K562 (cell line): Measurements from ENCODE around the gene OPA1. TPM values are rescaled to one million over a fixed set of nuclear protein-coding genes. Genes with fewer than 3 reads are reported as not detected.
A peak's percentile ranks its signal among the peaks of the same experiment; 100 is the strongest.

Experiments
- CC2D1A ChIP-seq: fragments of 450-650 bp; IDR thresholded peaks from 2 replicates; pipeline ENCODE4 v1.6.1; 2017; ENCODE audit warnings: mild to moderate bottlenecking
- EP400 ChIP-seq: fragments of 450-650 bp; IDR thresholded peaks from 2 replicates; pipeline ENCODE4 v1.6.1; 2017; ENCODE audit warnings: antibody characterized with exemption, mild to moderate bottlenecking, moderate library complexity
- FIP1L1 ChIP-seq: fragments of 200-400 bp; formaldehyde crosslinking; IDR thresholded peaks from 2 replicates; pipeline ENCODE4 v1.6.1; 2018; ENCODE audit warnings: mild to moderate bottlenecking, low read depth, low read length; ENCODE audit not compliant: poor library complexity, severe bottlenecking
- FOXA1 ChIP-seq: fragments of 450-650 bp; IDR thresholded peaks from 2 replicates; pipeline ENCODE4 v1.6.1; 2016; ENCODE audit warnings: mild to moderate bottlenecking, borderline replicate concordance
- FOXJ3 ChIP-seq: sonication (generic); formaldehyde crosslinking; IDR thresholded peaks from 2 replicates; pipeline ENCODE4 v1.4.0; 2020; ENCODE audit warnings: mild to moderate bottlenecking, missing genetic modification reagents
- HIVEP1 ChIP-seq: fragments of 250-450 bp; sonication (Bioruptor Pico); IDR thresholded peaks from 2 replicates; pipeline ENCODE4 v1.4.0; 2020; ENCODE audit warnings: mild to moderate bottlenecking
- KLF10 ChIP-seq: fragments of 250-450 bp; sonication (Bioruptor Pico); IDR thresholded peaks from 2 replicates; pipeline ENCODE4 v1.6.1; 2021; ENCODE audit warnings: matching md5 sums
- MCM5 ChIP-seq: fragments of 450-650 bp; IDR thresholded peaks from 2 replicates; pipeline ENCODE4 v1.6.1; 2016; ENCODE audit warnings: low read depth
- NR1H2 ChIP-seq: sonication (generic); formaldehyde crosslinking; IDR thresholded peaks from 2 replicates; pipeline ENCODE4 v1.4.0; 2020; ENCODE audit warnings: mild to moderate bottlenecking, missing genetic modification reagents
- RREB1 ChIP-seq: fragments of 250-450 bp; sonication (Bioruptor Pico); IDR thresholded peaks from 2 replicates; pipeline ENCODE4 v1.4.0; 2020
- SAP30 ChIP-seq: fragments of 200-600 bp; sonication (generic); IDR thresholded peaks from 2 replicates; pipeline ENCODE4 v1.6.1; 2012; ENCODE audit warnings: borderline replicate concordance, low read depth, mild to moderate bottlenecking, moderate library complexity, low read length, control low read depth, inconsistent platforms; ENCODE audit not compliant: insufficient read depth, poor library complexity, severe bottlenecking
- SIN3B ChIP-seq: fragments of 450-650 bp; IDR thresholded peaks from 2 replicates; pipeline ENCODE4 v1.6.1; 2017; ENCODE audit warnings: low read depth, mild to moderate bottlenecking, moderate library complexity
- ZFPM2 ChIP-seq: fragments of 250-450 bp; sonication (Bioruptor Pico); IDR thresholded peaks from 2 replicates; pipeline ENCODE4 v1.5.1; 2022; ENCODE audit warnings: mild to moderate bottlenecking
- ZNF584 ChIP-seq: fragments of 200-800 bp; sonication (Bioruptor generic); IDR thresholded peaks from 2 replicates; pipeline ENCODE4 v1.6.1; 2016; ENCODE audit warnings: low read depth, mild to moderate bottlenecking, missing genetic modification characterization, missing compliant biosample characterization
- polyA plus RNA-seq, 8 experiments: library from polyadenylated mRNA; depleted of rRNA in 4 of 8; stranded (reverse) in 5 of 8; unstranded in 3 of 8; fragments of >200 nt; fragmentation: Nextera tagmentation in 2 of 8; fragmentation: Illumina TruSeq in 1 of 8; extraction: Ambion mirVana in 2 of 8; extraction: Trizol in 1 of 8; gene quantifications; 2 replicates each; pipeline versions ENCODE4 v1.2.1 to v1.2.3, GENCODE V29; 2011 to 2014; ENCODE audit warnings: inconsistent platforms in 1 of 8, missing spikeins in 1 of 8
- total RNA-seq, 7 experiments: library from RNA; depleted of rRNA in 6 of 7; stranded (reverse); fragments of >200 nt in 6 of 7; fragmentation: Illumina TruSeq in 2 of 7; extraction: Trizol in 2 of 7; gene quantifications; 2 replicates each; pipeline versions ENCODE4 v1.2.1 to v1.2.3, GENCODE V29; 2011 to 2021; ENCODE audit warnings: low replicate concordance in 1 of 7
- TF ChIP-seq, protein P1 (sequence below): fragments of 250-450 bp; sonication (Bioruptor Pico); IDR thresholded peaks from 2 replicates; pipeline ENCODE4 v1.4.0; 2020; ENCODE audit warnings: mild to moderate bottlenecking, moderate library complexity
- TF ChIP-seq, protein P2 (sequence below): sonication (generic); formaldehyde crosslinking; IDR thresholded peaks from 2 replicates; pipeline ENCODE4 v1.8.0; 2022; ENCODE audit warnings: mild to moderate bottlenecking, low read depth, missing genetic modification reagents
- TF ChIP-seq, protein P3 (sequence below), 2 experiments: fragments of 250-450 bp in 1 of 2; fragments of 450-650 bp in 1 of 2; sonication (Bioruptor Pico) in 1 of 2; IDR thresholded peaks; 2 replicates each; pipeline versions ENCODE4 v1.6.1 to v1.8.0; 2016 to 2021; ENCODE audit warnings: mild to moderate bottlenecking in 2 of 2, moderate library complexity in 2 of 2, missing compliant biosample characterization in 1 of 2, missing genetic modification characterization in 1 of 2

Gene OPA1
- total and polyA plus RNA-seq, 9 of the 15 experiments (the other 6 are each of a cell fraction or from before 2014, with no cell fraction given): 19.7 to 127 (median 94.7) TPM

- TF ChIP-seq FOXA1: no peak
- TF ChIP-seq, protein P1, sequence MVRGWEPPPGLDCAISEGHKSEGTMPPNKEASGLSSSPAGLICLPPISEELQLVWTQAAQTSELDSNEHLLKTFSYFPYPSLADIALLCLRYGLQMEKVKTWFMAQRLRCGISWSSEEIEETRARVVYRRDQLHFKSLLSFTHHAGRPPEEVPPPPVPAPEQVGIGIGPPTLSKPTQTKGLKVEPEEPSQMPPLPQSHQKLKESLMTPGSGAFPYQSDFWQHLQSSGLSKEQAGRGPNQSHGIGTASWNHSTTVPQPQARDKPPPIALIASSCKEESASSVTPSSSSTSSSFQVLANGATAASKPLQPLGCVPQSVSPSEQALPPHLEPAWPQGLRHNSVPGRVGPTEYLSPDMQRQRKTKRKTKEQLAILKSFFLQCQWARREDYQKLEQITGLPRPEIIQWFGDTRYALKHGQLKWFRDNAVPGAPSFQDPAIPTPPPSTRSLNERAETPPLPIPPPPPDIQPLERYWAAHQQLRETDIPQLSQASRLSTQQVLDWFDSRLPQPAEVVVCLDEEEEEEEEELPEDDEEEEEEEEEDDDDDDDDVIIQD (CRISPR knock-in tag): no peak
- TF ChIP-seq FIP1L1: no peak
- no peak for TF ChIP-seq SAP30
- TF ChIP-seq FOXJ3 (CRISPR knock-in tag): no peak
- TF ChIP-seq, protein P2, sequence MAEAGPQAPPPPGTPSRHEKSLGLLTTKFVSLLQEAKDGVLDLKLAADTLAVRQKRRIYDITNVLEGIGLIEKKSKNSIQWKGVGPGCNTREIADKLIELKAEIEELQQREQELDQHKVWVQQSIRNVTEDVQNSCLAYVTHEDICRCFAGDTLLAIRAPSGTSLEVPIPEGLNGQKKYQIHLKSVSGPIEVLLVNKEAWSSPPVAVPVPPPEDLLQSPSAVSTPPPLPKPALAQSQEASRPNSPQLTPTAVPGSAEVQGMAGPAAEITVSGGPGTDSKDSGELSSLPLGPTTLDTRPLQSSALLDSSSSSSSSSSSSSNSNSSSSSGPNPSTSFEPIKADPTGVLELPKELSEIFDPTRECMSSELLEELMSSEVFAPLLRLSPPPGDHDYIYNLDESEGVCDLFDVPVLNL (CRISPR knock-in tag): no peak
- no peak for TF ChIP-seq EP400
- TF ChIP-seq RREB1 (CRISPR knock-in tag): no peak
- no peak for TF ChIP-seq ZFPM2
- TF ChIP-seq HIVEP1 (CRISPR knock-in tag): 0 out of 2 replicates have a peak, but pooled peaks have one; percentile 65
- TF ChIP-seq KLF10: no peak
- TF ChIP-seq SIN3B: no peak
- no peak for TF ChIP-seq MCM5
- TF ChIP-seq CC2D1A: no peak
- TF ChIP-seq NR1H2 (CRISPR knock-in tag): no peak
- TF ChIP-seq, protein P3, sequence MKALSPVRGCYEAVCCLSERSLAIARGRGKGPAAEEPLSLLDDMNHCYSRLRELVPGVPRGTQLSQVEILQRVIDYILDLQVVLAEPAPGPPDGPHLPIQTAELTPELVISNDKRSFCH (CRISPR knock-in tag; IDR thresholded peaks at IDR 0.05): peak; percentile 77
- TF ChIP-seq, protein P3 (tag; IDR thresholded peaks at IDR 0.05): peak; percentile 94
- peak; percentile 96 for TF ChIP-seq ZNF584
Observed at GRCh38 chr3:193590088-193590856, 2.7 kb upstream of the OPA1 start (continued).
